NCI-H128 (cell line): ENCODE results near the gene MYOM3.
"Not testable (repeated sequence)": the region's sequence is repeated elsewhere in the genome, so short reads cannot be mapped to it uniquely, and the experiment has no call there.

Source experiments
- DNase-seq: peaks from one replicate; lab custom pipeline; 2025; ENCODE audit not compliant: unreplicated experiment; lab: John Stamatoyannopoulos, UW

MYOM3 gene

DNA sequence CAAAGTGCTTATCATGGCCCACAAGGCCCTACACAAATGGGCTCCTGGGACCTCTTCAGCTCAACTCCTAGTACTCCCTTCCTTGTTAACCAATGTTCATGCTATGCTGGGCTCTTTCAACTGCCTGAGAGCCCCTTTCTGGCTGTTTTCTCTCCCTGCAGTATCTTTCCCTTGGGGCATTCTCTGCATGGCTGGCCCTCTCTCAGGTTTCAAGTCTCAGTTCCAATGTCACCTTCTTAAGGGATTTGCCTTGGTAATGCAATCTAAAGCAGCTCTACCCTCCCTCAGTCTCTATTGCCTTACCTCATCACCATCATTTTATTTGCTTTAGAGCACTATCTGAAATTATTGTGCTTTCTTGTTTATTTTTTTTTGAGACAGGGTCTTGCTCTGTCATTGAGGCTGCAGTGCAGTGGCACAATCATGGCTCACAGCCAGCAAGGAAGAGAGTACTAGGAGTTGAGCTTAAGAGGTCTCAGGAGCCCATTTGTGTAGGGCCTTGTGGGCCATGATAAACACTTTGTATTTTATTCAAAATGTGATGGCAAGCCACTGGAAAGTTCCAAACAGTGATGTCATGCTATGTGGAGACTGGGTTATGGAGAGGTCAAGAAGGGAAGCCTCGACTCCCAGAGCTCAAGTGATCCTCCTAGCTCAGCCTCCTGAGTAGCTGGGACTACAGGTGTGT, 68.4 kb downstream of the MYOM3 start:
- no peak for DNase-seq

DNA sequence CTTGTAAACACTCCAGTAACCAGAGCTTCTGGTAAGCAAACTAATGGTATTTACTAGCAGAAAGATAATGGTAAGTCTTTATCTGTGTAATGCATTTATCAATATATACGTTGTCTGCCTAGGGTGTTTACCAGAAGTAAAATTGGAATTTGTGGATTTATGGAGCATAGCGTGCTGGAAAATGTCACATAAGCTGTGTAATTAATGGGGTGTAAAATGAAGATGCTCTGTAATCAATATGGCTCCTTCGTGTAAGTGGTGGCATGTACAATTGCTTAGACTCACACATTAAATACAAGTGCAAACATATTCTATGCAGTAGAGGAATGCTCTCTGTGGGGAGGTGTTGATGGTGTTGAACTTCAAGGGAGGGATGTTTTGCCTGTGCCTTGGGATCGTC, 69.6 kb downstream of the MYOM3 start:
- DNase-seq = no peak

DNA sequence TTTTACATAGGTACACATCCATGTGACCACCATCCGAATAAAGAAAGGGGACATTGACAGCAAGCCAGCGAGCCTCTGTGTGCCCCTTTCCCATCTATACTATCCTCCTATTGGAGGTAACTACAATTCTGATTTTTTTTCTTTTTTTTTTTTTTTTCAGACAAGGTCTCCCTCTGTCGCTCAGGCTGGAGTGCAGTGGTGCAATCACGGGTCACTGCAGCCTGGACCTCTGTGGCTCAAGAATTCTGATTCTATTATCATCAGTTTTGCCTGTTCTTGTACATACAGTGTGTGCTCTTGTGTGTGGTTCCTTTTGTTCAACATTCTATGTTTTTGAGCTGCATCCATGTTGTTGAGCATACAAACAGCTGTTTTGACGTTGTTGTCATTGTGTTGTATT, 75.8 kb downstream of the MYOM3 start:
- DNase-seq = no peak

DNA sequence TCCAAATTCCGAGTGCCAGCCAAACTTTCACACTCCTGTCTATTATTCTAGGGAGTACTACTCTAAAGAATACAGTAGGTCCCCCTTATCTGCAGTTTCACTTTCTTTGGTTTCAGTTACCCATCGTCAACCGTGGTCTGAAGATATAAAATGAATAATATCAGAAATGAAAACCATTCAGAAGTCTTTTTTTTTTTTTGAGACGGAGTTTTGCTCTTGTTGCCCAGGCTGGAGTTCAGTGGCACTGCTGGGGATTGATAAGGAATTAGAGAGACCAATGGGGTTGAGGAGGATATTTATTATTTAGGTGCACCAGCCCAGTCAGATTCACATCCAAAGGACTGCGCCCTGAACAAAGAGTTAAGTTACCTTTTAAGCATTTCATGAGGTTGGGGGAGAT, 79.0 kb downstream of the MYOM3 start:
- DNase-seq = no peak

DNA sequence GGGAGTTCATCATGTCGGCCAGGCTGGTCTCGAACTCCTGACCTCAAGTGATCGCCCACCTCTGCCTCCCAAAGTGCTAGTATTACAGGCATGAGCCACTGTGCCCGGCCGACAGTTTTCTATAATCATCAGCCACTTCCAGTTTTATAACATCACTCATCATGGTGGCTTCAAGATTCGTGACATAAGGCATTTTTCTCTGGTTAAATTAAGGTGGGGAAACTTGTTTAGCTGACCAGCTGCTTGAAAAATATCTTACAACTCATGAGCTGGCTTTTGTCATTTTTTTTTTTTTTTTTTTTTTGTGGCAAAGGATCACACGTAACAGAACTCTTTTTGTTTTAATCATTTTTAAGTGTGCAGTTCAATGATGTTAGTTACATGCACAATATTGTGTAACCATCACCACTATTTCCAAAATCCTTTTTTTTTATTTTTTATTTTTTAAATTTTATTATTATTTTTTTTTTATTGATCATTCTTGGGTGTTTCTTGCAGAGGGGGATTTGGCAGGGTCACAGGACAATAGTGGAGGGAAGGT, 80.9 kb downstream of the MYOM3 start:
- not testable (repeated sequence) for DNase-seq

DNA sequence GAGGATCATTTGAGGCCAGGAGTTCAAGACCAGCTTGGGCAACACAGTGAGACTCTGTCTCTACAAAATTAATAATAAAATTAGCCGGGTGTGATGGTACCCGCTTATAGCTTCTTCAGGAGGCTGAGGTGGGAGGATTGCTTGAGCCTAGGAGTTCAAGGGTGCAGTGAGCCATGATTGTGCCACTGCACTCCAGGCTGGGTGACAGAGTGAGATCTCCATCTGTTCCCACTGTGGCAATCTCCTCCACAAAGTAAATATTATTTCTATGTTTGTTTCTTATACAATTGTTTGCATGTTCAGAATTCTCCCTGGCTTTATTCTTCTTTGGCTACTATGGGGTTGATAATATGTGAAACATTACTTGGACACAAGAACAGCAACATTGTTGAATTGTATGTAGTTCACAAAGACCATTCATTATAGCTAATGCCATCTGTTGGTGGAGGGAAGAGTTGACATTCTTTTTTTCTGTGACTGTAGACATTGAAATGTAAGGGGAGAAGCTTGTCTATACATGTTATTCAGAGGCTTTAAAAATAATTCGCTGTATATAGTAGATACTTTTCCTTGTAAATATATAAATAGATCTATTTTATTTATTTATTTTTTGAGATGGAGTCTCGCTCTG, 84.0 kb downstream of the MYOM3 start:
- no peak for DNase-seq

DNA sequence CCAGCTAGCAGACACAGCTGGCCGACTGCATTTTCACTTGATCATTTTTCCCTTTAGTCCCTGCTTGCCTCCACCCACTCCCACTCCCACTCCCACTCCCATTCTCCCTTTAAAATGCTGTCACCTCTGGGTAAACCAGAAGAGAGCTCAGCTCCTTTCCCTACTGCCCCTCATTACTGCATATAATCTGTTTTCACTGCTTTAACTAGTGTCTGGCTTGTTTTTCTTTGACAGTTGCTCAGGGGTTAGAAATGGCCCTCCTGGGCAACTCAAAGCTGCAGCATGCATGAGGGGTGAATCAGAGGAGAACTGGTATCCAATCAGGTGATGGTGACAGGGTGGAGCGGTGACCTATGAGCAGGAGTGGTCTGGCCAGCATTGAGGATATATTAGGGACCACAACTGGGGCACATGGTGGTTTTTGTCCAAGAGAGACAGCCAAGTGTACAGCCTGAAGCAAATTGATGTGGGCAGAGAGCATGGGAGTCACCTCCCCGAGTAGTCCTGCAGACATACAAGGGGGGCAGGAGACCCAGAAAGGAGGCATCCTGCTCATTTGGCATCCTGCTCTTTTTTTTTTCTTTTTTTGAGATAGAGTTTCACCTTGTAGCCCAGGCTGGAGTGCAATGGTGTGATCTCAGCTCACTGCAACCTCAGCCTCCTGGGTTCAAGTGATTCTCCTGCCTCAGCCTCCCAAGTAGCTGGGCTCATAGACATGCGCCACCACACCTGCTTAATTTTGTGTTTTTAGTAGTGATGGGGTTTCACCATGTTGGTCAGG, 89.2 kb downstream of the MYOM3 start:
- no peak for DNase-seq

DNA sequence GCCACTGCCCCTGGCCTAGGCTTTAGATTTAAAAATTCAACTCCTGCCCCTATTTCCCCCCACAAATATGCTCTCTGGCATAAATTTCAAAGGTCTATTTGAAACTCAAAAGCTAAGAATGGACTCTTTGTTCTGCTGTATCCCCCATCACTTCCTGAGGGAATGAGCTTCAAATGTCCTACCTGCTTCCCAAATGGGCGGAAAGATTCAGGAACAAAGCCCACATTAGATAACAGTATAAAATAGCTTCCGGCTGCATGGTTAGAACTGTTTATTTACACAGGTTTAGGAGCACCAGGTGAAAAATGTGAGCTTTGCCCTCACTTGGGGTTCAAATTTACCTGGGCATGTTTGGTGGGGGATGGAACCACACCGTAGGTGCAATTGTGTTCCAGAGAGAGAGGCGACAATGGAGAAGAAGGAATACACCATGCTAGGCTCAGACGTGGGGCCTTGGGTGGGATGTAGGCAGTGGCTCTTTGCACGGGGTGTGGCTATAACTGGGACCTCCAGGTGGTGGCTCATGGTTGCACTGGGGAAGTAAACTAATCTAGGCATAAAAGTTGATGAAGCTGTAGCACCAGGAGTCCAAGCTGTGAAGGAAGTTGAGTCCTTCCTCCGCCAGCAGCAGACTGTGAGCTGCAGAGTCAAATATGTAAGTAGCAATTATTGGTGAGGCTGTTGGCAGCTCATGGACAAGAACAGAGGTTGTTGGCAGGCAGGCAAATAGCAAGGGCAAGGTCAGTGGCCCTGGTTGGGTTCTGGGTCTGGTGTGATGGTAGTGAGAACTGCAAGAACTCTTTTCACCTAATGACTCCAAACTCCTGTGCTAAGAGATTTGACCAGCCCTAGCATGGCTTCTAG, 90.3 kb downstream of the MYOM3 start:
- DNase-seq = no peak

DNA sequence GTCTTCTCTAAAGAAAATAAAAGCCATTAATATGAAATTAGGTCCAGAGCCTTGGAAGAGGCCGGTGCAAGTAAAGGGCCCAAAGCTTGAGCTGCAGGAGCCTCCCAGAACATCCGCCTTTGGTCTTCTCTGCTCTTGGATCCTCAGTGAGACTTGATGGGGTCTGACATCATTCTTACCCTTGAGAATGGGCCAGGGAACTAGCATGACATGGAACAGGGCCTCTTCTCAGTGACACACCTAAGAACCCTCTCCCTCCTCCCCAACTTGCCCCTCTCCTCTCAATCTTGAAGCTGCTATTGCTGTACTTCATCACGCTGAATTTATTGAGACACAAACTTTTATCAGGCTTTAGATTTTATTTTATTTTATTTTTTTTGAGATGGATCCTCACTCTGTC, 91.5 kb downstream of the MYOM3 start:
- no peak for DNase-seq

DNA sequence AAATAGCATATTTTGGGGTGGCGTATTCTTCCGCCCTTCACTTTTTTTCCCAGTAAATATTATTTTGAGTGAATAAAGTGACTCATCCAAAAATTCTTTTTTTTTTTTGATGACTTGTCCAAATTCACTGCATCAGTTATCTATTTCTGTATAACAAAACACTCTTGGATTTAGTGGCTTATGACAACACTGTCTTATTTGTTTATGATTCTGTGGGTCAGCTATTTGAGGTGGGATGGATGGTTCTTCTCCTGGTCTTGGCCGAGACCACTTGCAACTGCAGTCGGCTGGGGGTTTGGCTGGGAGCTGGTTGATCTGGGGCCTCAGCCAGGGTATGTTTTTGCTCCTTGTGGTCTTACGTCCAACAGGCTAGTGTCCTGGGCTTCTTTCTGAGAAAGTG, 91.9 kb downstream of the MYOM3 start:
- DNase-seq = no peak

DNA sequence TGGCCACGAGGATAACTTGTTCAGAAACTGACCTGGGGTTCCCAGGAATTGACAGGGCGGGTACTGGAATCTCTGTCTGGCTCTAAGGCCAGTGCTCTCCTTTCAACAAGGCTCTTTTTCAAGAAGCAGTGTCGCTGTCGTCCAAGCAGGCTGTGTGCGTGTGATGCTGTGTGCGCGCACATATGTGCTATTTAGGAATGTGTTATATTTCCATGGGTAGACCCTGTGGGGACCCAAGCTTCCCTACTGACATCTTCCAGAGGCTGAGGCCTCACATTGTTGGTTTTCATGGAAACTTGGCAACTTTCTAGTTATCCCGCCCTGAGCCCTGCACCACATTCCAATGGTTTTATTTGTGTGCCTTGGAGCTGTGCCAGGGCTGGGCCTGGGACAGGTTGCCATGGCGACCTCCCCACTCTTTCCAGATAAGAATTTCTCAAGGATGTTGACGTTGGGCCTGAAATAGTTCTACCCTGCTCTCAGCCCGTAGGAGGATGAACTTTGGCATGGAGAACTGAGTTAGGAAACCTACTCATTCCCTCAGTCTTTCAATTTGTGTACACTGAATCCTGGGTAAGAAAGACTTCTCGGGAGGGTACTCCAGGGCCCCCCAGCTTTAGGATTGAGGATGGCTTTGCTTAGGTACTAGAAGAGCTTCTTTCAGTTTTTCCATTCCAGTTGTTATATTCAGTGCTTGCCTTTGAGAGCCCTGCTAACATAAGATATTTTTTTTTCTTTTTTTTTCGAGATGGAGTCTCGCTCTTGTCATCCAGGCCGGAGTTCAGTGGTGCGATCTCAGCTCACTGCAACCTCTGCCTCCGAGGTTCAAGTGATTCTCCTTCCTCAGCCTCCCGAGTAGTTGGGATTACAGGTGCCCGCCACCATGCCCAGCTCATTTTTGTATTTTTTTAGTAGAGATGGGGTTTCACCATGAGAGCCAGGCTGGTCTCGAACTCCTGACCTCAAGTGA, 93.0 kb downstream of the MYOM3 start:
- no peak for DNase-seq

DNA sequence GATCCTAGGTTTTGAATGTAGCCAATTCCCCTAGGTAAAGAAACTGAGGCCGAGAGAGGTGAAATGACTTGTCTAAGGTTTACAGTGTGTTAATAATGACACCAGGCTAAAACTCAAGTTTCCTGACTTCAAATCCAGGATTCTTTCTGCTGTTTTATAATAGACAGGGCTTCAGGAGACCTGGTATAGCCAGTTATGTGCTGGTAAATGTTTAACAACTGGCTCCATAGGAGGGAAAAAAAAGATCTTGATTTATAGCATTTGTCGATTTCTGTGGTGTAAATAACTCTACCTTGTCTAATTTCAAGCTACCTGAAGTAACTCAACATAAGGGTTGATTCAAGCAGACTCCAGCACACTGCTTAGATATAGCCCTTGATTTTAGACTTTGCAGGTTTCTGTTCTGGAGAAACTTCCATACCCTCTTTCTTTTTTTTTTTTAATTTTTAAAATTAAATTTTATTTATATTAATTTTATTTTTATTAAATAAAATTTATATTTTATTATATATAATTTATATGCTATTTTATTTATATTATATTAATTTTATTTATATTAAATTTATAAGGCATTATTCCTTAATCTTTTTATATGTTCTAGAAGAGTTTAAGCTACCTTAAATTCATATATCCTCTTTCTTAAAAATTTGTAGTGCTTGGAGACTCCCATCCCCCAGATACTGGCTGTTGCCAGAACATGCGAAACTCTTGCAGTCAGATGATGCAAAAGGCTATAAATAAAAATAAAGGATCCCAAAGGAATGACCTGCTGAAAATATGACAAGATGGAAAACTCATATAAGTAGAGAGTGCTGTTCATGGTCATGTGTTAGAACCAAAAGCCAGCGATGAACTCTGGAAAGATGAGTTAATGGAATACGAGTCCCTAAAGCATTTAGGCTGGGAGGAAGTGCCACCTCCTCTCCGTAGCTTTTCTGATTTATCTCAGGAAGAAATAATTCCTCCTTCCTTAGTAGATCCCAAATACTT, 96.4 kb downstream of the MYOM3 start:
- no peak for DNase-seq

DNA sequence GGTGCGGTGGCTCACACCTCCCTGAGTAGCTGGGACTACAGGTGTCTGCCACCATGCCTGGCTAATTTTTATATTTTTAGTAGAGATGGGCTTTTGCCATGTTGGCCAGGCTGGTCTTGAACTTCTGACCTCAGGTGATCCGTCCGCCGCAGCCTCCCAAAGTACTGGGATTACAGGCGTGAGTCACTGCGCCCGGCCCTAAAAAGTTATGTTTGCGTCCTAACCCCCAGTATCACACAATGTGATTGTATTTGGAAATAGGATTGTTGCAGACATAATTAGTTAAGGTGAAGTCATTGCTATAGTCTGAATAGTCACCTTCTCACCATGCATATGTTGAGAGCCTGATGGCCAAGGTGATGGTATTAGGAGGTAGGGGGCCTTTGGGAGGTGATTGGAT, 99.1 kb downstream of the MYOM3 start:
- DNase-seq = not testable (repeated sequence)

DNA sequence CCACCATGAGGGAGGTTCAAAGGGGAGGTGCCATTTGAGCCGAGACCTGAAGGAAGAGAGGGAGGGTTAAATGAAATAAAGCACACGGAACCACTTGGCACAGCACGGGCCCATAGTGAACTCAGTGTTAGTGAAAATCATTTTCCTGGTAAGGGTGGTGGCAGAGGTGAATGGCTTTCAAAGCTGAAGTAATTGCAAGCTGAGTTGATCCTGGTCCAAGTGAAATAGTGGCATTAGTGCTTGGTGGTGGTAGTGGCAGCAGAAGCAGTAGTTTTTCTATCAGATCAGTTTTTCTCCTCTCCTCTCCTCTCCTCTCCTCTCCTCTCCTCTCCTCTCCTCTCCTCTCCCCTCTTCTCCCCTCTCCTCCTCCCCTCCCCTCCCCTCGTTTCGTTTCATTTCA, 101.3 kb downstream of the MYOM3 start:
- DNase-seq = no peak

DNA sequence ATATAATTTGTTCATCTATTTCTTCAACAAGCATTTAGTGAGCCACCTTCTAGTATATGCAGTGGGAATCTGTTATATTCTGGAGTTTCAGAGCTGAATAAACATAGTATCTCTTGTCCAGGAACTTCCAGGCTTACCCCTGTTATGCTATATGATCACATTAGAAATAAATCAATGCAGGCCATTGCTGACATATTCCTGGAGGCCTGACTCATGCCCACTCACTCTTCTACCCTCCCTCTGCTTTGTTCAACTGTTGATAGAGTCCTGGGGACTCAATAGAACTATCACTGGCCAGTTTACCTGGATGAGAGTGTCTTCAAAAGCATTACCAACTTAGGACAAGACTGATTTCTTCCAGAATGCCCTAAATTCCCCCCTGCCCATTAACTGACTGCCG, 102.5 kb downstream of the MYOM3 start:
- no peak for DNase-seq

DNA sequence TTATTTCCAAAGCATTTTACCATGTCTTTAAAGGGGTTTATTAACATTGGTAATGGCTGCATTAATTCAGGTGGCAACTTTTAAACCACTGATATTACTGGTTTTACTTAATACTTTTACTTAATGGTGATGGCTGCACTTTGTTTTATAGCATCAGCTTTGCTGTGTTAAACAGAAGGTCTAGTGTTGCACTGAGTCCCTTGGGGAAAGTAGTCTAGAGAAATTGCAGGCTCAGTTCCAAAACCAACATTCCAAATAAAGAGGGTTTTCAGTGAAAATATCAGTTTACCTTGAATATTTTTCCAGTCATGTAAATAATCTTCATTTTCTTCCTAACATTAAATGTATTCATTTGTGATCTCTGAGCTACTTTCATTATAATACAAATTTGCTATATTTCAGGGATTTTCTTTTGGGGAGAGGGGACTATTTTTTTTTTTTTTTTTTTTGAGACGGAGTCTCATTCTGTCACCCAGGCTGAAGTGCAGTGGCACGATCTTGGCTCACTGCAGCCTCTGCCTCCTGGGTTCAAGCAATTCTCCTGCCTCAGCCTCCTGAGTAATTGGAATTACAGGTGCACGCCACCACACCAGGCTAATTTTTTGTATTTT, 103.3 kb downstream of the MYOM3 start:
- DNase-seq = not testable (repeated sequence)

DNA sequence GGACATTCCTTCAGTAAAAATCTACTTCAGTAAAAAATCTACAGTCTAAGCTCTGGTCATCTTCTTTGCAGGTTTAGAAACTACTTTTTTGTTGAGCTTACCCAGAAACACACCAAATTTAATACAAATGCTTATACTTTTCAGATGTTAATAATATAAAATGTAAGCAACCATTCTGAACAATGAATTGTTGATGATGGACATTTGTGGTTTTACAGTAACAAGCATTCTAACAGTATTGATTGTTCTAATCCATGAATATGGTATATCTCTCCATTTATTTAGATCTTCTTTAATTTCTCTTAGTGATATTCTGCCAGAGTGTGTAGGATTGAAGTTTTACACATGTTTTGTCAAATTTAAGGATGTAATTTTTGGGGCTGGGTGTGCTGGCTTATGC, 104.9 kb downstream of the MYOM3 start:
- DNase-seq = no peak
